ENCODE data around the gene TSHZ2. TPM values are rescaled to one million over a fixed set of nuclear protein-coding genes. Genes with fewer than 3 reads are reported as not detected.

The TSHZ2 gene
- polyA plus RNA-seq, 5 donors = 9.5 to 15.8 (median 15.1) TPM

DNA sequence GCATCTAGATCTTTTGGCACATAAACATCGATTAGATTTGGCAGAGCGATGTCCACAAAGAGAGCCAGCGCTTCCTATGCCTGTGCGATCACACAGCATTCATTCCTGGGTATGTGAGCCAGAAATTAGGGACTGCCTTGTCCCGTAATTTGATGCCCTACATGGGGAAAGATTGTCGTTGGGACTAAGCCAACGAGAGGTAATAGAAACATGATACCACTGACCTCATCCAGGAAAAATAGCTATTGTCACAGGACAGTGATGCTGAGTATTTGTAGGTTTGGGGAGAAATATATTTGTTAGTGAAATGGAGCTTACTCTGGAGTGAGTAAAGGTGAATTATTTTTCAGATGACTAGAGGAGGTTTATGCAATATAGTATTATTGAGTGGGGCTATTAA lies 154.0 kb downstream of the TSHZ2 start:
- DNase-seq = no peak

DNA sequence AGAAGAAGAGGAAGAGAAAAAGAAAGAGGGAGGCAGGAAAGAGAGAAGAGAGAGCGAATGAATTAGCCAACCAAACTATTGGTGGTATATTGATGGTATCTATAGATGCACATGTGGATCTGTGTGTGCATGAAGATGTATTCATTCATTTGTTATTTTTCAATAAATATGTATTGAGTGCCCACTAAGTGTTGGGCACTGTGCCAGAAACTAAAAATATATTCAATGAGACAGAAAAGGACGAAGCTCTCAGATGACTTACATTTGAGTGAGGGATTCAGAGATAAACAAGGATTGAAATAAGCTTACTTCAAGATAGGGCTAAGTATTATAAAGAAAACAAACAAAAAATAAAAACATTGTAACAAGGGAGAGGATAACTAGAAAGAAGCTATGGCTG lies 154.9 kb downstream of the TSHZ2 start:
- DNase-seq = no peak

DNA sequence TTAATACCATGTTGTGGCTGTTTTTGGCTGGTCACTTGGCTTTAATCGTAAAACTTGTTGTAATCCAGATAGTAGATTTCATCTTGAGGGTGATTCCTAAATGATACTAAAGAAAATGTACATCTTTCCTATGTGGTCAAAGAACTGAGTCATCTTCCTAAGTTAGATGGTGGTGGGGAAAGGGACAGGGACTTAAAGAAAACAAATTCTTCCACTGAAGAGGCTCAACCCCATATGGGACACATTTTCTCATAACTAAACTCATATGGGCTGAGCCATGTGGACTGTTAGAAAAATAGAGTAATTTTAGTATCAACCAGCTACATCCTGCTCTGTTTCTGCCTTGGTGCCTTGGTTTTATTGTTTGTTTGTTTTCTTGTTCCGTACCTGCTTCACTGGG lies 155.8 kb downstream of the TSHZ2 start:
- DNase-seq = no peak

DNA sequence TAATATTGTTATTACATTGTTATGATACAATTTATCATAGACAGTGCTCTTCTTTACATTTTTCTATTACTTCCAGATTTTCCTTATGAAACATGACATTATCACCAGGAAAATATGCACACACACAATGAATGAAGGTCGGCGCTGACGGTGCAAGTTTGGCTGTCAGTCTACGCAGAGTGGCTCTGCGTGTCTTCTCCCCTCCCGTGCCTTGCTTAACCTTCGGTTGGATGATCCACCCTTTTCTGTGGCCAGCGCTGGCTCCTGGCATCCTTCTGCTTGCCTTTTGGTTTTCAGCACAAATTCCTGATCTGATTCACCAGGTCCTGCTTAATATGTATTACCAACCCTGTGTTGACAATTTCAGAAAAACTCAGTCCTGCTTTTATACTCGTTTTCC lies 157.4 kb downstream of the TSHZ2 start:
- no peak for DNase-seq

DNA sequence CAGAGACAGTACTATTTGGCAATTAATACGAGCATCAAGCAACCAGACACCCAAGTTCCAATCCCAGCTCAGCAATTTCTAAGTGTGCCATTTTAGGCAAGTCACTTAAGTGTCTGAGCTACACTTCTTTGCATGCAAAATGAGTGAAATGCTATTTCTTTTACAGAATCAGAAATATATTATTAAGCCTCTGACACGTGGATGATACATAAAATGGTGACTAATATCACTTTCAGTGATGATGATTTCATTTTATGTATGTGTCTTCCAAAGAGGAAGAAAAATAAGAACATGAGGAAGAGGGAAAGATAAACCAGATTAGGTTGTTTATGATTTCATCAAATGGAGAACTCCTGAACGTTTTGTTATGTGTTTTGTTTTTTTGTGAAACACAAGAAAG lies 158.6 kb downstream of the TSHZ2 start:
- DNase-seq = no peak

DNA sequence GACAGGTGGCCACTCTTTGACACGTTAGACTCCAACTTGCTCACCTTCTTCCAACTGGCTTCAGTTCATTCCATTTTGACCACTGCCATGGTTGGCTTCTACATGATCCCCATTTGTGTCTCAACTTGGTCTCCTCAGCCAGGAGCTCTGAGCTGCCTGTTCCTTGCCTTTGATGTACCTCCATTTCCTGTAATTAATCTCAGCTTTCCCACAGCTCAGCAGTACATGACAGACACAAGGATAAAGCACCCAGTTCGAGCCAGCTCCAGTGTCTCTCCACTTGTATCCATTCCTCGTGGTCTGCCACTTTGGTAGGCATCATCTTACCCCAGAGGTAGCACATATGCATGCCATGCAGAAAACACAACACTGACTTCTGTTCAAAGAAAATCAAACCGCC lies 161.0 kb downstream of the TSHZ2 start:
- no peak for DNase-seq

DNA sequence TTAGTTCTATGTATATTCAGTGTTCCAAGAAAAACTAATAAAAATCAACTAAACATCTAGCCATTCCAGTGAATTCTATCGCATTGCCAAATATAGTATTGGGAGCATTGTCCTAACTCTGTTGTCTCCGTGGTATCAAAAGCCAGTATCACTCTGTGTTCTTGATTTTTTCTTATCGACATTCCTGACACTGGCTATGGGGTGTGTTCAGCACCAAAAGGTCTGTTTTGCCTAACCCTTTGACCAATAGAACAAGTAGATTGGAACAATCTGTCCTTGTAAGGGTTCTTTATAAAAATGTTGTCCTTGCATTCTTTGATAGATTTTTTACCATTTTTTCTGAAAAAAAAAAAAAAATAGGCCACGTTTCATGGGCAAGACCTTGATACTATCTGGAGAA lies 161.5 kb downstream of the TSHZ2 start:
- no peak for DNase-seq

DNA sequence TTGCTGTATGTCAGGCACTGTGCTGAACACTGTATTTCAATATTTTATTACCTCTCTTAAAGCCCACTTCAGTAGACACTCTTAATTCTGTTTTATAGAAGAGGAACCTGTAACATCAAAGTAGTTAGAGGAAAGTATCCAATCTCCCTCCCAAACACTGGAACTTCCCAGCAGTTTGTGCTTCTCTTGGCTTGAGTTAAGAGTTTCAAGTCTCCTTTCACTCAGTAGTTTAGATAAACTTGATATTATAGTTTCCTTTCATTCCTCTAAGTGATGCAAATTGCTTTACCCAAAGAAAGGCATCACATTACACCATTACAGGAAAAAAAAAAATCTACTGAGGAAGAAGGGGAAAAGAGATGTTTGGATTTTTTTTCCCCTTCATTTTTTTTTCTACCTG lies 164.3 kb downstream of the TSHZ2 start:
- no peak for DNase-seq

DNA sequence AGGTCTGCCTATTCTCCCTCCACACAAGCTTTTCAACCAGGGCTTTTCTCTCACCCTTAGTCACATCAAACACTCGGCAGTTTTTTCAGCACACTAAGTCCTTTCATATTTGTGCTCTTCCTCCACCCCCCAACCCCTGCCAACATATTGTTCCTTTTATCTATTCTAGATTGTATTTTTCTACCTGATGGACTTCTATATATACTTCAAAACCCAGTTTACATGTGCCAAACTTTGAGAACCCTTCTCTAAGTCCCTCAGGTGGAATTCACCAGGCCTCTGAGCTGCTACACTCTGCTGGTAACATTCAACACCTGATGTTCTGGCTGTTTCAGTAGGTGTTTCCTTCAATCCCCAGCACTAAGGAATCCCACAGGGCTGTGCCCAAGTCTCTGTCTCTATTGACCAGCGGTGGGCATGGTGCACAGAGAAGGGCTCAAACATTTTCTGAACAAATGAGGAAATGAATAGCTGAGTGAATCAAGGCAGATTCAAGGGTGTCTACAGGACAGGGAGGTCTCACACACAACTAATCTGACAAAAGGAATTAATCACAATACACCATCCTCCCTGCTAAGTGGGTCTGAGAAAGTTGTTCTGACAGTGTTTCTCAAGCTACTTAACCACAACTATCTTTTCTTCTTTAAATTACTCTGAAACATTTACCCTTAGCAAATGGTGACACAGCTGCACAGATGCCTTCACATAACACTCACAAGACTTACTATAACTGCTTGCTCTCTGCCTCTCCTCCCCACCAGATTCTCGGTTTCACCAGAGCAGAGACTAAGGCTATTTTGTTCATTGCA lies 166.5 kb downstream of the TSHZ2 start:
- DNase-seq = no peak

DNA sequence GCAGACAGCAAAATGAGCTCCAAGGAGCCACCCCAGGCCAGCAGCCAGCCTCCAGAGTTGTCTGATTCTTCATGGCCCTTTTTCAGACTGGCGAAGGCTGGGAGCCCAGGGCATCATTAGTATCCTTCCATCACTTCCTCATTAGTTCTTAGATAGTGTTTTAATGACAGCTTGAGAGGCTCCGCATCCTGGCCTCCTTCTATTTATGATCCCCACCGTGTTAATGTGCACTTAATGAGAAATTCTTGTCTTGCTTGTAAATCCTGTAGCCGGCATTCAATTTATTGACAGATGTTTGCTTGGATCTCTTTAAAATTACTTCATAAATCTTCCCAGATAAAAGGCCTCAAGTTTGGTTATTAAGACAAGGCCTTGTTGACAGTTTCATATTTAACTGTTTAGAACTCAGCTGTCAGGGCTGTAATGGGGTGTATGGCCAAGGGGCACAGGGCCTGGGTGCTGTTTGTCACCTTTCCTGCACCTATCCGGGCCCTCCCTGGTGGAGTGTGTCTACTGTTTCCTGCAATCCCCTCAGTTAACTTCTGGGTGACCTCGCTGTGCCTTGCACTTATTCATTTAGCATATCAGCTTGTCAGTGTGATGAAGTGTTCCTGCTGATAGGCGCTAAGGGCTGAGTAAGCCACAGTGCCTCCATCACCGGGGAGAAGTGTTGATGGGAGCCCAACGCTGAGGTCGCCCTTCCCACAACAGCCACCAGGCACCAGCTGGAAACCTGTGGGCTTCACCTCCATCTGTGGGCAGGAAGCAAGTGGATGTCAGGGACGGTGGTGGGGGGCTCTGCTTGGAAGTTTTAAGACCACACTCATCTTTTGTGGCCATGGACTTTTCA lies 169.3 kb downstream of the TSHZ2 start:
- DNase-seq = peak; percentile 74

DNA sequence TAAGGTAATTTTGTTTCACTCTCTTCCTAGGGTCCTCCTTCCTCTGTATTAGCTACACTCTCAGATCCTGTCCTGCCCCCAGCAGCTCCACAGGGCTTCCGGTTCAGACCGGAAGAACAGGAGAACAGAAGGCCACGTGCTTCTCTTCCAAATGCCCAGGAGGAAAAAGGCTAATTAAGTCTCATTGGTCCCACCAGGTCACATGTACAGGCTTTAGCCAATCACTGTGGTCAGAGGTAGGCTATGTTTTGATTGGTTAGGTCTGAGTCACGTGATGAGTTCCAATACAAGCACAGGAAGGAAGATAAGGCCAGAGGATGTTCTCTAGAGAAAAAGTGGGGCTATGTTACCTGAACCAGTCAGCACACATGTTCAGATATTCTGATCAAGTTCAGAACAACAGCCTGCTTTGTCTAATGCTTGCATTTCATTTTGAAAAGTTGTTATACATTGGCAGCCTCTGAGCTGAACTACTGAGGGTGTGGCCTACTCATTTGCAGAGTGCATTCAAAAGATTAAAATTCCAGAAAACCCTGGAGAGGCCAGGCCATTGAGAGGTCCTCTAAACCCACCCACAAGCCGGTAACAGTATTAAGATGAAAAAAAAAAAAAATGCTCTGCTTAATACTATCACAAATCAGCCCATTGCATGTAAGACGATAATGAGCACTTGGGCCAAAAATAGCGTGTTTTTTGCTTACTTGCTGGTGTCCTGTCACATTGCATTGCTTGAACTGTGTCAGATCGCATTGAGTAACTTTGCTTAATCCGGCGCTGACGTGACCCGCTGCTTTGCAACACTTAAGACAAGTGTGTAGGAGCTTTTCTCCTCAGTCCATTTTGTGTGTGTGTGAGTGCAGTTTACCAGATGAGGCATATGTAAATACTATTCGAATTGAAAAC lies 170.3 kb downstream of the TSHZ2 start:
- peak in 1 of 2 donors; percentile 49 for DNase-seq

DNA sequence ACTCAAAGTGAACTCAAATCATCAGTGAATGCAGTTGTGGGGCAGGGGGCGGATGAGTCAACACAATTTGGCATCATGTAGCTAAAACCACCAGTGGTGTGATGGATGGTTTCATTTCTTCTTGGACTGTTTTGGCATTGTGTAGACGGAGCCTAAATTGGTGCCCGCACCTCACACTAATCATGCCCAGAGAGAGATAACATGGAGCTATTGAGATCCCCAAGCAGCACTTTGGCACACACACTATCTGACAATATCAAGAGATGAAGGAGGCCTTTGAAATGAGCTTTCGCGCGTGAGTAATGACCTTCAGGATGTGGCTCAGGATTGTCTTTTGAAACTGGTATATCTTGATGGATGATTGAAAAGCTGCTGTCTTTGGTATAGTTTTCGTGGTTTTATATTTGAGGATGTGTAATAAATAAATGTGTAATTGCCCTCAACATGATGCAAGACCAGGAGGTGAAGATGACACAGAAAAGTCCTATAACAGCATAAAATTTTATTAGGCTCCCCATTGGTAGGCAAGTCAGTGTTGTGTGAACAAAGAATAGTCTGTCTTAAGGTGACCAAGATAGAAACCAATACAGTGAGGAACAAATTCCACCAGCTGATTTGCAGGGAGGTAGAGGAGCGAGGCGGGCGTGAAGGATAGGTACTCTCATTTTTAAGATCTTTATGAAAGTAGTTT lies 174.2 kb downstream of the TSHZ2 start:
- no peak for DNase-seq

DNA sequence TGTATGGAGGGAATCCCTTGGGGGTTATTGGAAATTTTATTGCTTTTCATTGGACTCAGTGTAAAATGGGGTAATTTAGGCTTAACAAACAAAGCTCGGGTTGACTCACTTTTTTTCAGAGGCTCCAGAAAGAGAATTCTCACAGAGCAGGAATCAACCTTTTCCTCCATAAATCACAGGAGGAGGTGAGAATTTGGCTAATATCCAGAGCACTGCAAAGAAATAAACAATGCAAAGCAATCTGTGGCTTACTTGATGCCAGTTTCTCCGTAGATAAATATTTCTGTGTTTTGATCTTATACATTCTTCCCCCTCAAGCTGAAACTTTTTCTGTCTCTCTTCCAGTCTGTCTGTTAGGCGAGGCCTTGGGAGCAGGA lies 176.6 kb downstream of the TSHZ2 start:
- DNase-seq = no peak

DNA sequence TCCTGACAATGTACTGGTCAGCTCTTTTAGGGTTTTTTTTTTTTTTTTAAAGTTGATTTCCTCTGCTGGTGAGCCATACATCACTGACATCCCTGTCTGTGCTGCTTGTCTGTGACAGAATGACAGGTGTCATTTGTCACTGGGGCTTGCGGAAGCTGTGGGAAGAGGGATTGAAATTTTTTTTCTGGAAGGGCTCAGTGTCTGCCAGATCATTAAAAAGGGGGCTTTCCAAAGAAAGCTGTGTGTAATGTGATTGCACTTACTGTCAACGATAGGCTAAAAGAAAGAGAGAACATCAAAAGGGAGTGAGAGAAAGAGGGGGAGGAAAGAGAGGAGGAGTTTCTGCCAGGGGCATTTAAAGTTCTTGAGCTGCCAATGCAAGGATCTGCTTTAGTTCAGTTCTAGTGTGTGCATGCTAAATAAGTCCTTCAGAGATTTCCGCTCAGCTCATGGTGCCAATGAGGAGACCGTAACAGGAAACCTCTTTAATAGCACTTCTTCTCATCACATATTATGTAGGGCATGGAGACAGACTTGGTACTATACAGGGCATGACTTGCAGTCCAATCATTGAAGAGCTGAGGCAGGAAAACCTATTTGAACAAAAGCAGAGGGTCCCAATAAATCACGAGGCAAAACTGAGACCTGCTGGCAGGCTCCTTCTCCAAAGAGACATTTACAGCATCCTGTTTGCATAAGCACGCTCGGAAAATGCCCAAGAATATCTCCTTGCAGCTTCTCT lies 177.2 kb downstream of the TSHZ2 start:
- peak; percentile 47 to 53 for DNase-seq

DNA sequence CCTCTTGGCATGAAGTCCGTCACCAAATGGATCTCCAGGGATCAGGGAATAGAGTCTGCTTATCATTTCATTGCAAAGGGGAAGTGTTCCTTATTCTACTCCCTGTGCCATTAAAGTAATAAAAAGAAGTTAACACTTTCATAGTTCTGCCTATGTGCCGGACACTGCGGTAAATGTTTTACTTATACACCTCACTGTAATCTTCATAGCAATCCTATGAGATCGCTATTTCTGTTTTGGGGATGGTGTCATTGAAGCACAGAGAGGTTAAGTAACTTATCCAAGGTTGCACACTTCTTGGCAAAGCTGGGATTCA lies 177.7 kb downstream of the TSHZ2 start:
- no peak for DNase-seq

DNA sequence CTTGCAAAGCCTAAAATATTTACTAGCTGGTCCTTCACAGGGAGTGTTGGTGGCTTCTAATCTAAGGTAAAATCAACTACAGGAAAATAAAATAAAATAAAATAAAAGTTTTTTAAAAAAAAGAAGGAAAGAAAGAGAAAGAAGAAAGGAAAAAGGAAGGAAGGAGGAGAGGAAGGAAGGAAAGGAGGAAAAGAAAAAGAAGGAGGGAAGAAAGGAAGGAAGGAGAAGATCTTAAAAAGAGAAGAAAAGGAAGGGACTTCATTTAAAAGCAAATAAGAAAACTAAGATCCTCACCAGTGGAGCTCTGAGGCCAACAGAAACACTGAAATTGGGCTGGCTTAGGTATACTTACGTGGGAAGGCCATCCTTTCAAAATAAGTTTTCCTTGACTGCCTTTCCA lies 178.4 kb downstream of the TSHZ2 start:
- DNase-seq = no peak

DNA sequence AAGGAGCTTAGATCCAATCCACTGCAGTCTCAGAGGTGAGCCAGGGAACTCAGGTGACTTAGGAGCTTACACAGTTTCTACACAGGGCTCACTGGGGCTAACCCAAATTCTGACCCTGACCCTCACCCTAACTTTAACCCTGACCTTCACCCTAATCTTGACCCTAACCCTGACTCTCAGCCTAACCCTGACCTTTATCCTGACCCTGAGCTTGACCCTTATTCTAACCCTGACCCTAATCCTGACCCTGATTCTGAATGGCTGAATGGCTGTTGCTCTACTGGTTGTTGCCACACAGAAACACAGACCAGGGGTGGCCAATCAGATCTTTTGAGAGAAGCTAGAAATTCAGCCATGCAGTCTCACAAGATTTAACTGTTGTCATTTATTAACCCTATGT lies 180.1 kb downstream of the TSHZ2 start:
- no peak for DNase-seq

DNA sequence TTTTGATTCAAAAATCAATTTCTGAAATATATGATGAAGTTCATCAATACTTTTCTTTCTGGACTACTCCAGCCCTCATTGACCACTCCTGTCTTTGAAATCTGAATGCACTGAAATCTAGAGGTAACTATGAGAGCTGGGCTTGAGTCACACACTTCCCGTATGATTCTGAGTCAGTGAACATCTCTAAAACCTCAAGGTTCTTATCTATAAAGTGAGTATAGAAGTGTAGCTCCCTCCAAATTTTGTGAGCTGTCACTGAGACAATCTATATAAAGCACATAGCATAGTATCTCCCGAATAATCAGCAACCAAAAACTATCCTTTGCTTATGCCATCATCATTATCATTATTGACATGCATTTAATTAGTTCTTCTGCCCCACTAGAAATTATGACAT lies 182.4 kb downstream of the TSHZ2 start:
- DNase-seq = no peak

DNA sequence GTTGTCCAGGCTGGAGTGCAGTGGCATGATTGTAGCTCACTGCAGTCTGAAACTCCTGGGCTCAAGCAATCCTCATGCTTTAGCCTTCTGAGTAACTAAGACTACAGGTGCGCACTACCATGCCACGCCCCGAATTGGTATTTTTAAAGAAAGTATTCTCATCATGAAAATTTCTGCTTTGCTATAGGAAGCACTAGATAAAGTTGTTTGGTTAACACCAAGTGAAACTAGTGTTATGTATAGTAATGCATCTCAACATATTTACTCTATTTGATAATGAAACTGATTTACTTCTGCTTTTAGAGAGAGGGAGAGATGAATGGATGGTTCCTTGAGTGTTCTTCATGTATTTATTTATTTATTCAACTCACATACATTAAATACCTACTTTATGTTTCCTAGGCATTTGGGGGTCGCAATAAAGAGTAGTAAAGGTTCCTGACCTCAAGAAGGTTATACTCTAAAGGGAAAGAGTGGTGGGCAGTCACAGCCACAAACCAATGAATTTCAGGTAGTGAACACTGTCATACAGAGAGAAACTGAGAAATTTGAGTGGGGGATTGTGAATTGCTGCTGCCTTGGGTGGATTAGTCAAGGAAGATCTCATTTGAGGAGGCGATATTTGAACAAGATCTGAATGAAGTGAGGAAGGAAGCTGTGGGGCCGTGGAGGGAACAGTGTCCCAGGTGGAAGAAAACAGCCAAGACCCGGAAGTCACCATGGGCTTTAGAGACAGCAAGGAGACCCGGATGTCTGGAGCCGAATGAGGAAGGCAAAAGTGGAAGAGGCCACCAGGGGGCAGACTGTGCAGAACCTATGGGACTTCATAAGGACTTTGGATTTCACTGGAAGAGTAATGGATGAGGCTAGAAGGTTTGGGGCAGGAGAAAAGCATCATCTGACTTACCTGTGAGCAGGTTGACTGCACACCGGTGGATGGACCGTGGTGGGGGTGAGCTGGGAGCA lies 185.6 kb downstream of the TSHZ2 start:
- DNase-seq = no peak

DNA sequence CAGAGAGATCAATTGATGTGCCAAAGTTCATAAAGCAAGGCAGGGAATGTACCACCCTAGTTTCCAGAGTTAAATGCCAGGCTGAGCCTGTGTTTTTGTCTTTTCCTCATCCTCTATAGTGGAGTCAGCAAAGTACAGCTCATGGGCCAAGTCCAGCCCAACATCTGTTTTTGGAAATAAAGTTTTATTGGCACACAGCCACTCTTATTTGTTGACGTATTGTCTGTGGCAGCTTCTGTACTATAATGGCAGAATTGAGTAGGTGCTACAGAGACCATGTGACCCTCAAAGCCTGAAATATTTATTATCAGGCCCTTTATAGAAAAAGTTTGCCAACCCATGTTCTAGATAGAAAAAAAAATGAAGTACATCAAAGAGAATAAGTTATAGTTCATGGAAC lies 187.0 kb downstream of the TSHZ2 start:
- DNase-seq = peak; percentile 51 to 63
